Measurements from ENCODE around the gene ZNF253. TPM values are rescaled to one million over a fixed set of nuclear protein-coding genes. Genes with fewer than 3 reads are reported as not detected.
"Not testable (repeated sequence)": the region's sequence is repeated elsewhere in the genome, so short reads cannot be mapped to it uniquely, and the experiment has no call there.

ZNF253 gene
- total and polyA plus RNA-seq, 2 donors = 4.2 to 17.9 TPM

- Histone ChIP-seq H3K27ac (ENCODE audit: low read depth) (no peak overlapping the region), H3K4me1 (ENCODE audit: insufficient read depth) (no peaks in the 10 kb centered on the region), H3K36me3 (ENCODE audit: insufficient read depth) (no peaks in the 10 kb centered on the region), H3K4me3 (ENCODE audit: low read depth, low read length) (no peak overlapping the region)
- DNase-seq (ENCODE audit: extremely low spot score) = peak; percentile 20
- WGBS = 14% methylated on average over 29 of the region's 29 CpGs
Measured at GRCh38 chr19:19860756-19861390, 4.8 kb upstream of the ZNF253 start.

GRCh38 chr19:19866611-19867248 is 1.0 kb downstream of the ZNF253 start:
- peak overlapping the region; percentile 84 for H3K4me3 ChIP-seq (ENCODE audit: low read depth, low read length)
- DNase-seq (ENCODE audit: extremely low spot score) = no peak
- H3K27ac ChIP-seq (ENCODE audit: low read depth) = peak overlapping the region; percentile 91
- 3% methylated on average over 23 of the region's 23 CpGs for WGBS
- H3K36me3 ChIP-seq (ENCODE audit: insufficient read depth) = no peaks in the 10 kb centered on the region
- H3K4me1 ChIP-seq (ENCODE audit: insufficient read depth) = no peaks in the 10 kb centered on the region

DNA sequence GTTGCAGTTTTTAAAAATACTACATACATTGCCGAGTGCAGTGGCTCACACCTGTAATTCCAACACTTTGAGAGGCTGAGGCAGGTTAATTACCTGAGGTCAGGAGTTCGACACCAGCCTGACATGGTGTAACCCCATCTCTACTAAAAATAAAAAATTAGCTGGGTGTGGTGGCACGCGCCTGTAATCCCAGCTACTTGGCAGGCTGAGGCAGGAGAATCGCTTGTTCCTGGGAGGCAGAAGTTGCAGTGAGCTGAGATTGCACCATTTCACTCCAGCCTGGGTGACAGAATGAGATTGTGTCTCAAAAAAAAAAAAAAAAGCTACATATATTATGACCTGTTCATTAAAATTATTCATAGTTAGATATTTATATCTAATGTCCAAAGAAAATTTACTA is 4.4 kb downstream of the ZNF253 start:
- H3K4me1 ChIP-seq (ENCODE audit: insufficient read depth); H3K4me3 ChIP-seq (ENCODE audit: low read depth, low read length); DNase-seq (ENCODE audit: extremely low spot score); H3K36me3 ChIP-seq (ENCODE audit: insufficient read depth); H3K27ac ChIP-seq (ENCODE audit: low read depth): not testable (repeated sequence)
- 95% methylated on average over 5 of the region's 5 CpGs for WGBS

DNA sequence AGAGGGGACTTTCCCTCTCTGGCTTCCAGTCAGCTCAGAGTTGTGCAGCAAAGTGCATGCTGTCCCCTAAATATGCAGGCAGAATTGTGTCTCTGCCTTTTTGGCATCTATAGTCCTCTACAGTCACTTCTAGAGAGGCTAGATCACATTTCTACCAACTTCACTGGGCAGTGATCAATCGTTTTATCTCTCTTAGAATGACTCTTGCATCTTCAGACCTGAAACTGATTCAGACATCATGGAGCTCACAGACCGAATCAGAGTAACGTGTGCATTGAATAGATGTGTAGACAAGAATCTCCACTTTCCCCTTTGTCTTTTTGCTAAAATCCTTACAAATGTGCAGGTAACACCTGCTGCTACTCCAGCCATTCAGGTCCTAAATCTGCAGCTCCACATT is 6.2 kb downstream of the ZNF253 start:
- Histone ChIP-seq H3K36me3 (ENCODE audit: insufficient read depth) (peaks cover 1% of the 10 kb centered on the region), H3K27ac (ENCODE audit: low read depth) (no peak overlapping the region), H3K4me1 (ENCODE audit: insufficient read depth) (no peaks in the 10 kb centered on the region), H3K4me3 (ENCODE audit: low read depth, low read length) (no peak overlapping the region)
- no peak for DNase-seq (ENCODE audit: extremely low spot score)
- WGBS = 91% methylated on average over 3 of the region's 3 CpGs

- Histone ChIP-seq H3K4me1 (ENCODE audit: insufficient read depth) (no peaks in the 10 kb centered on the region), H3K36me3 (ENCODE audit: insufficient read depth) (peaks cover 1% of the 10 kb centered on the region), H3K4me3 (ENCODE audit: low read depth, low read length) (no peak overlapping the region), H3K27ac (ENCODE audit: low read depth) (no peak overlapping the region)
- no peak for DNase-seq (ENCODE audit: extremely low spot score)
Measured at GRCh38 chr19:19873381-19873780, 7.7 kb downstream of the ZNF253 start.

GRCh38 chr19:19877724-19878123 is 12.0 kb downstream of the ZNF253 start:
- 53% methylated on average over 4 of the region's 4 CpGs for WGBS
- H3K36me3 ChIP-seq (ENCODE audit: insufficient read depth) = peaks cover 3% of the 10 kb centered on the region
- no peaks in the 10 kb centered on the region for H3K4me1 ChIP-seq (ENCODE audit: insufficient read depth)
- no peak overlapping the region for H3K4me3 ChIP-seq (ENCODE audit: low read depth, low read length)
- H3K27ac ChIP-seq (ENCODE audit: low read depth) = no peak overlapping the region
- no peak for DNase-seq (ENCODE audit: extremely low spot score)

DNA sequence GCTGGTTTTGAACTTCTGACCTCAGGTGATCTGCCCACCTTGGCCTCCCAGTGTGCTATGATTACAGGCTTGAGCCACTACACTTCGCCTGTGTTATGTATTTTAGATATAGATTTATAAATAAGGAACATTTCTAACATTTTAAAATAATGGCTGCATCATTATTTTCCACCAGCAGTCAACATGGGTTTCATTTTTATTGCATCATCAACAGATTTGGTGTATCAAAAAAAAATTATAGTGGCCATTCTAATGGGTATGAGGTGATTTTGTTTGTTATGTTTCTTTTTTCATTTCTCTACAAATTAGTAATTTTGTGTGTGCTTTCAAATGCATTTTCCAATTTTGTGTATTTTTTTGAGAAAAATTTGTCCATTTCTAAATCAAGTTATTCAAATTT is 18.9 kb downstream of the ZNF253 start:
- H3K27ac ChIP-seq (ENCODE audit: low read depth) = no peak overlapping the region
- no peak overlapping the region for H3K4me3 ChIP-seq (ENCODE audit: low read depth, low read length)
- DNase-seq (ENCODE audit: extremely low spot score) = no peak
- 100% methylated on average over 1 of the region's 1 CpG for WGBS
- H3K36me3 ChIP-seq (ENCODE audit: insufficient read depth) = peaks cover 5% of the 10 kb centered on the region
- H3K4me1 ChIP-seq (ENCODE audit: insufficient read depth) = no peaks in the 10 kb centered on the region

DNA sequence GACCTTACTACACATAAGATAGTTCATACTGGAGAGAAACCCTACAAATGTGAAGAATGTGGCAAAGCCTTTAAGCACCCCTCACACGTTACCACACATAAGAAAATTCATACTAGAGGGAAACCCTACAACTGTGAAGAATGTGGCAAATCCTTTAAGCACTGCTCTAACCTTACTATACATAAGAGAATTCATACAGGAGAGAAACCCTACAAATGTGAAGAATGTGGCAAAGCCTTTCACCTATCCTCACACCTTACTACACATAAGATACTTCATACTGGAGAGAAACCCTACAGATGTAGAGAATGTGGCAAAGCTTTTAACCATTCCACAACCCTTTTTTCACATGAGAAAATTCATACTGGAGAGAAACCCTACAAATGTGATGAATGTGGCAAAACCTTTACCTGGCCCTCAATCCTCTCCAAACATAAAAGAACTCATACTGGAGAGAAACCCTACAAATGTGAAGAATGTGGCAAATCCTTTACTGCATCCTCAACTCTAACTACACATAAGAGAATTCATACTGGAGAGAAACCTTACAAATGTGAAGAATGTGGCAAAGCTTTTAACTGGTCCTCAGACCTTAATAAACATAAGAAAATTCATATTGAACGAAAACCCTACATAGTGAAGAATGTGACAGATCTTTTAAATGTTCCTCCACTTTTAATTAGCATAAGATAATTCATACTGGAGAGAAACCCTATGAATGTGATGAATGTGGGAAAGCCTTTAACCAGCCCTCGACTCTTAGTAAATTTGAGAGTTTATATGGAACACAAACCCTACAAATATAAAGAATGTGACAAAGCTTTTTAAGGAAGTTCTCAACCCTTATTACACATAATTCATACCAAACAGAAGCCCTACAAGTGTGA is 26.6 kb downstream of the ZNF253 start:
- H3K4me3 ChIP-seq (ENCODE audit: low read depth, low read length); H3K4me1 ChIP-seq (ENCODE audit: insufficient read depth); DNase-seq (ENCODE audit: extremely low spot score); H3K27ac ChIP-seq (ENCODE audit: low read depth); H3K36me3 ChIP-seq (ENCODE audit: insufficient read depth): not testable (repeated sequence)
- 97% methylated on average over 3 of the region's 3 CpGs for WGBS

DNA sequence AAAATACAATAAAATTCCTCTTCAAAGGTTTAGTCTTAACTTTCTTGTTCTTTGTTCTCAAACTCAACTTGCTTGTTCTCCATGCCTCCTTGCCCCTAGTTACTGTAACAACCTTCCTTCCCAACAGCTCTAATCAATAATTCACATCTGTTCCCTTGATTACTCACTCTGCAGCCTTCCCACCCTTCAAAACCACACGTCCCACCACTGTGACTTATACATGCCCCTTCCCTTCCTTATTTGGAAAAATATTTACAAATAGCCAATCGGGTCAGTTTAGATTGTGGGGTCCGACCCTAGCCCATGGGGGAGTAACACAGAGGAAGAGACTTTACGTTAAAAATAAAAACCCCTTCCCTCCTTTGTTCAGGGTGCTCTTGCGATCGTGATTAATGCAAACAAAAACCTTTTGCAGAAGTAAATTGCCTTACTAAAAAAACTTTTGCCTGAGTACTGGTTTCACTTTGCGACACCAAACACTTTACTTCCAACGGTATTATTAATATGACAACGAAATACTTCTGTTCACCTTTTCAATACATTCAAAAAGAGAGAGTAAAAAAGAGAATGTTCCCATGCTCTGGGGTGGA is 34.6 kb downstream of the ZNF253 start:
- Histone ChIP-seq H3K4me3 (ENCODE audit: low read depth, low read length) (peak overlapping the region; percentile 54), H3K36me3 (ENCODE audit: insufficient read depth) (no peaks in the 10 kb centered on the region), H3K27ac (ENCODE audit: low read depth) (no peak overlapping the region), H3K4me1 (ENCODE audit: insufficient read depth) (no peaks in the 10 kb centered on the region)
- under 1% methylated on average over 9 of the region's 9 CpGs for WGBS
- no peak for DNase-seq (ENCODE audit: extremely low spot score)

GRCh38 chr19:19900729-19901444 is 35.2 kb downstream of the ZNF253 start, which contains the start of gene ZNF93:
Gene ZNF93 (plus strand): TSS chr19:19900946. CDS start chr19:19901089, 143 bp downstream.
- Histone ChIP-seq H3K4me1 (ENCODE audit: insufficient read depth) (no peaks in the 10 kb centered on the region), H3K4me3 (ENCODE audit: low read depth, low read length) (peak within 1 kb of the TSS; percentile 54), H3K27ac (ENCODE audit: low read depth) (peak within 1 kb of the TSS; percentile 88), H3K36me3 (ENCODE audit: insufficient read depth) (no peaks in the 10 kb centered on the region)
- peak; percentile 96 for DNase-seq (ENCODE audit: extremely low spot score)
- WGBS = under 1% methylated on average over 35 of the region's 35 CpGs

DNA sequence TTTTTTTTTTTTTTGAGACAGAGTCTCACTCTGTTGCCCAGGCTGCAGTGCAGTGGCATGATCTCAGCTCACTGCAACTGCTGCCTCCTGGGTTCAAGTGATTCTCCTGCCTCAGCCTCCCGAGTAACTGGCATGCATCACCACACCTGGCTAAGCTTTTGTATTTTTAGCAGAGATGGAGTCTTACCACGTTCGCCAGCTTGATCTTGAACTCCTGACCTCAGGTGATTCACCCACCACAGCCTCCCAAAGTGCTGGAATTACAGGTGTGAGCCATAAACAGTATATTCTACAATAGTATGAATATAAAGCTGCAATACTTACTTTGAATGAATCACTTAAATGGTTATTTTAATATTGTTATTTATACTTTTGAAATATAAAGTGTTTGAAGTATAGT is 41.9 kb downstream of the ZNF253 start:
- H3K36me3 ChIP-seq (ENCODE audit: insufficient read depth); H3K27ac ChIP-seq (ENCODE audit: low read depth); H3K4me3 ChIP-seq (ENCODE audit: low read depth, low read length); DNase-seq (ENCODE audit: extremely low spot score); H3K4me1 ChIP-seq (ENCODE audit: insufficient read depth): not testable (repeated sequence)
- WGBS = 77% methylated on average over 3 of the region's 3 CpGs

GRCh38 chr19:19909654-19910053 is 44.0 kb downstream of the ZNF253 start:
- no peak overlapping the region for H3K27ac ChIP-seq (ENCODE audit: low read depth)
- no peak overlapping the region for H3K4me3 ChIP-seq (ENCODE audit: low read depth, low read length)
- DNase-seq (ENCODE audit: extremely low spot score) = no peak
- no peaks in the 10 kb centered on the region for H3K36me3 ChIP-seq (ENCODE audit: insufficient read depth)
- H3K4me1 ChIP-seq (ENCODE audit: insufficient read depth) = peaks cover 2% of the 10 kb centered on the region
- 90% methylated on average over 2 of the region's 2 CpGs for WGBS

DNA sequence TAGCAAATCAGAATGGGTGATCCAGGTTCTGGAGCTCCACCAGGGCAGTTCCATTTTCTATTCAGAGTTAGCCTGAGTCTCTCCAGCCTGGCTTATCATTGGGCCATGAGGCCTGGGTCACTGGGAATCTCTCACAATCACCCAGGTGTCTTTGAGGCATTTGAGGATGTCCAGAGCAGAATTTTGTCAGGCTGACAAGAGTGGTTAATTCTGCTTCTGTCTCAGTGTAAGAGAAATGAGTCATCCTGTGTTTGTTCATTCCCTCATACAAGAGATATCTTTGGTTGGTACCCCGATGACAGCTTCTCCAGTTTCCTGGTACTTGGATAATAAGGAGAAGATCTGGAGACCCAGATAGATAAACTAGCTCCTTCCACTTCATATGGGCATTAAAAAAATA is 45.5 kb downstream of the ZNF253 start:
- Histone ChIP-seq H3K4me1 (ENCODE audit: insufficient read depth) (peaks cover 2% of the 10 kb centered on the region), H3K36me3 (ENCODE audit: insufficient read depth) (no peaks in the 10 kb centered on the region), H3K4me3 (ENCODE audit: low read depth, low read length) (no peak overlapping the region), H3K27ac (ENCODE audit: low read depth) (no peak overlapping the region)
- DNase-seq (ENCODE audit: extremely low spot score) = no peak
- 55% methylated on average over 1 of the region's 1 CpG for WGBS
